Upper lobe of left lung (tissue), 6 donors: ENCODE results near the gene LAMTOR2. TPM values are rescaled to one million over a fixed set of nuclear protein-coding genes. Genes with fewer than 3 reads are reported as not detected.

Experiments used
- ATAC-seq, 2 donors: fragments of 200-7000 bp; cut with Tn5 transposase; one replicate each; pipeline ENCODE4 v1.9.1; 2022; ENCODE audit warnings: mild to moderate bottlenecking in 2 of 2, moderate library complexity in 2 of 2; ENCODE audit not compliant: low FRiP score in 2 of 2
- DNase-seq, 2 donors: peaks; one replicate each; pipeline ENCODE4 v3.0.0-alpha.2; 2019 to 2020
- H3K27ac ChIP-seq, 4 donors: fragments of 200-600 bp; sonication (generic); one replicate each; pipeline ENCODE4 v1.5.1; 2016 to 2019
- H3K27me3 ChIP-seq, 4 donors: fragments of 200-600 bp; sonication (generic); one replicate each; pipeline ENCODE4 v1.5.1; 2017 to 2019
- H3K36me3 ChIP-seq, 4 donors: fragments of 200-600 bp; sonication (generic); one replicate each; pipeline ENCODE4 v1.5.1; 2016 to 2019
- H3K4me1 ChIP-seq, 4 donors: fragments of 200-600 bp; sonication (generic); one replicate each; pipeline ENCODE4 v1.5.1; 2018 to 2019
- H3K4me3 ChIP-seq, 4 donors: fragments of 200-600 bp; sonication (generic); one replicate each; pipeline ENCODE4 v1.5.1; 2017 to 2019; ENCODE audit warnings: mild to moderate bottlenecking in 2 of 4, moderate library complexity in 1 of 4
- H3K9me3 ChIP-seq, 4 donors: fragments of 200-600 bp; sonication (generic); one replicate each; pipeline ENCODE4 v1.5.1; 2018 to 2019
- EP300 ChIP-seq, 4 donors: sonication (generic); formaldehyde crosslinking; IDR thresholded peaks; one replicate each; pipeline ENCODE4 v1.5.1; 2017; ENCODE audit warnings: antibody characterized with exemption in 4 of 4, control low read depth in 2 of 4
- POLR2A ChIP-seq, 4 donors: fragments of 450-650 bp; IDR thresholded peaks; one replicate each; pipeline ENCODE4 v1.5.1; 2016 to 2017; ENCODE audit warnings: antibody characterized with exemption in 4 of 4, mild to moderate bottlenecking in 2 of 4
- POLR2AphosphoS5 ChIP-seq, 2 donors: sonication (generic); formaldehyde crosslinking; IDR thresholded peaks; one replicate each; pipeline ENCODE4 v1.5.1; 2017; ENCODE audit warnings: antibody characterized with exemption in 2 of 2
- WGBS, 2 donors: methylation state at CpG; one replicate each; pipeline ENCODE4 v1.1.5; 2017 to 2018; 5-methylcytosine and 5-hydroxymethylcytosine counted together
- total RNA-seq, 6 donors: library from RNA; depleted of rRNA in 4 of 6; stranded (reverse); fragments of >200 nt in 4 of 6; gene quantifications; one replicate each; pipeline versions ENCODE4 v1.1.0 to v1.2.1, GENCODE V29; 2016 to 2021
- TF ChIP-seq, protein P1 (sequence below), 6 experiments: fragments of 450-650 bp in 4 of 6; fragments of 200-600 bp in 2 of 6; sonication (generic) in 2 of 6; IDR thresholded peaks; one replicate each; pipeline ENCODE4 v1.5.1; 2016 to 2019; ENCODE audit warnings: antibody characterized with exemption in 6 of 6
- donor health status: DM: no; HTN: no; CAD: no; lungs with moderate emphysema.
- donor health status: DM: no; HTN: yes; CAD: no; lungs with severe emphysema.

LAMTOR2 gene
- total RNA-seq, 6 donors from 2014 or later = 35.6 to 84.5 (median 68.8) TPM

DNA sequence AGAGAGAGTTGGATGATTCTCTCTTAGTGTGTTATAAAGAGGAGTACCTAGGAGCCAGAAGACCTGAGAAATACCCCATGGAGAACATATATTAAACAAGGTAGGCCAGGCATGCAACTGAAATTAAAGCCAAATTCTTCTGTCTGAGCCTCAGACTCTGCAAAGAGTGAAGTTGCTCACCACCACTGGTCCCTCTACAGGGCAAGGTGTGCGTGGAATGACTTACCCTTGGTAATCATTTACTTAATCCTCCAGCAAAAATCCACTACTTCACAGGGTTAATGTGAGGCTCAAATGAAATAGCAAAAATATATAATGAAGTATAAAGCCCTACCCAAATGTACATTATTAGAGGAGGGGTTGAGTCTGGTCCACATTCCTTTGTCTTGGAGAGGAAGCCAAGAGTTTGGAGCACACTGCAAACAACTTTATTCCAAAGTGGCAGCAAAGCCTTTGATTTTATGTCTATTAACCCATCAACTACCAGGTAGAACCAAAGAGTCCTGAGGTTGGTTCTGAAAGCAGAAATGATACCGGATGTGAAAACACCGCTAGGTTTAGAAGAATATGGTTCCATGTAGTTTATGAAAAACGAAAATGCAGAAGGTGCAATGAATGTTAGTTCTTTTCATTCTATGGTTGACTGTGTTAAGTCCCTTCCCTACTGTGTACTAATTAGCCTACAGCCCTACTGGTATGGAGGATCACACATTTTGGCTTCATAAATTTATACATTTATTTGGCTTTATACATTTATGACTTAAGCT, 42.3 kb upstream of the LAMTOR2 start:
- Histone ChIP-seq H3K27me3 (no peaks in the 10 kb centered on the region), H3K36me3 (peaks cover 22 to 92% (median 69%) of the 10 kb centered on the region in 4 donors), H3K4me3 (no peak overlapping the region), H3K27ac (peak overlapping the region in 2 of 4 donors; percentile 12 to 55), H3K4me1 (peaks cover 0 to 13% (median 6%) of the 10 kb centered on the region in 4 donors), H3K9me3 (no peaks in the 10 kb centered on the region)
- no peak for TF ChIP-seq EP300 (IDR thresholded peaks at IDR 0.05)
- TF ChIP-seq, protein P1, sequence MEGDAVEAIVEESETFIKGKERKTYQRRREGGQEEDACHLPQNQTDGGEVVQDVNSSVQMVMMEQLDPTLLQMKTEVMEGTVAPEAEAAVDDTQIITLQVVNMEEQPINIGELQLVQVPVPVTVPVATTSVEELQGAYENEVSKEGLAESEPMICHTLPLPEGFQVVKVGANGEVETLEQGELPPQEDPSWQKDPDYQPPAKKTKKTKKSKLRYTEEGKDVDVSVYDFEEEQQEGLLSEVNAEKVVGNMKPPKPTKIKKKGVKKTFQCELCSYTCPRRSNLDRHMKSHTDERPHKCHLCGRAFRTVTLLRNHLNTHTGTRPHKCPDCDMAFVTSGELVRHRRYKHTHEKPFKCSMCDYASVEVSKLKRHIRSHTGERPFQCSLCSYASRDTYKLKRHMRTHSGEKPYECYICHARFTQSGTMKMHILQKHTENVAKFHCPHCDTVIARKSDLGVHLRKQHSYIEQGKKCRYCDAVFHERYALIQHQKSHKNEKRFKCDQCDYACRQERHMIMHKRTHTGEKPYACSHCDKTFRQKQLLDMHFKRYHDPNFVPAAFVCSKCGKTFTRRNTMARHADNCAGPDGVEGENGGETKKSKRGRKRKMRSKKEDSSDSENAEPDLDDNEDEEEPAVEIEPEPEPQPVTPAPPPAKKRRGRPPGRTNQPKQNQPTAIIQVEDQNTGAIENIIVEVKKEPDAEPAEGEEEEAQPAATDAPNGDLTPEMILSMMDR (IDR thresholded peaks at IDR 0.05) = no peak
- no peak for TF ChIP-seq POLR2AphosphoS5 (IDR thresholded peaks at IDR 0.05)
- no peak for TF ChIP-seq POLR2A (IDR thresholded peaks at IDR 0.05)
- ATAC-seq (peak in 1 of 2 donors; percentile 42), DNase-seq (no peak)
- 58 to 80% methylated on average over 4 of the region's 4 CpGs for WGBS, 2 donors

DNA sequence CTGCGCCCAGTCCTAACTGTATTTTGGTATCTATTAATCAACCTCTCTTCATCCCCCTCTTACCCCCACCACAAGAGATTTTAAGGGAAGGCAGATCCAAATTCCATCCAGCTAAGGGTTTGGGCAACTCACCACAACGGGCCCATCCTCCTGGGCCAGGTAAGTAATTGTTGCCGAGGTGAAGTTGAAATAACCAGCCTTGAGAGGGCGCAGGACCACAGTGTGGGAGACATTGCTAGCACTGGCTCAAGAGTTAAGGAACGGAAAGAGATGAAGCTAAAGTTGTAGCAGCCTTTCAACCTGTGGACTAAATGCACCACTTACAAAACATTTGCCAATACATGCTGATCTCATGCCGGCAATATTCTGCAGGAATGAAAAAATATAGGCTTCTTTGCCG, 39.8 kb upstream of the LAMTOR2 start:
- no peak overlapping the region for H3K27ac ChIP-seq
- no peaks in the 10 kb centered on the region for H3K9me3 ChIP-seq
- H3K36me3 ChIP-seq = peaks cover 20 to 96% (median 66%) of the 10 kb centered on the region in 4 donors
- ATAC-seq (no peak), DNase-seq (no peak)
- TF ChIP-seq EP300 (IDR thresholded peaks at IDR 0.05) = no peak
- TF ChIP-seq, protein P1 (IDR thresholded peaks at IDR 0.05) = no peak
- no peak for TF ChIP-seq POLR2A (IDR thresholded peaks at IDR 0.05)
- no peak for TF ChIP-seq POLR2AphosphoS5 (IDR thresholded peaks at IDR 0.05)
- H3K27me3 ChIP-seq = no peaks in the 10 kb centered on the region
- H3K4me1 ChIP-seq = peaks cover 10 to 25% (median 16%) of the 10 kb centered on the region in 4 donors
- no peak overlapping the region for H3K4me3 ChIP-seq
- 81 to 90% methylated on average over 7 of the region's 7 CpGs for WGBS, 2 donors

DNA sequence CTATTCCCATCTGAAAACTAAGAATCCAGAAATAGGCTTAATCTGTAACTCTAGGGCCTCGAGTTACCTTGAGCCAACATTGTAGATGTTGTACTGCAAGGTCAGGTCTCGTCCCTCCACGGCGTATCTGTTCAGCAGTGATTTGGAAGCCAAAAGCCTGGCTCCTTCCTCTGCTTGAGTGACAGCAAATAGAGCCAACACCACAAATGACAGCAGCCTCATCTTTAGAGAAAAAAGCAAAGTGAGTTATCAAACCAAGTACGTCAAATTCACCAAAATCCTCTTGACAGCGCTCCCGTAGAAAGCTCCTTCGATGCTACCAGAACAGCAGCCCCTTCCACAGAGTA, 34.7 kb upstream of the LAMTOR2 start:
- WGBS, 2 donors = 26 to 48% methylated on average over 8 of the region's 8 CpGs
- ATAC-seq (no peak), DNase-seq (no peak)
- peak overlapping the region; percentile 89 to 91 (median 90) for H3K27ac ChIP-seq
- TF ChIP-seq POLR2A (IDR thresholded peaks at IDR 0.05) (no peak), POLR2AphosphoS5 (IDR thresholded peaks at IDR 0.05) (no peak), EP300 (IDR thresholded peaks at IDR 0.05) (no peak)
- TF ChIP-seq, protein P1 (IDR thresholded peaks at IDR 0.05) = no peak
- peaks cover 12 to 25% (median 19%) of the 10 kb centered on the region in 4 donors for H3K4me1 ChIP-seq
- peak overlapping the region; percentile 46 to 97 (median 70) for H3K4me3 ChIP-seq
- peaks cover 3 to 46% (median 23%) of the 10 kb centered on the region in 4 donors for H3K36me3 ChIP-seq
- no peaks in the 10 kb centered on the region for H3K9me3 ChIP-seq
- no peaks in the 10 kb centered on the region for H3K27me3 ChIP-seq

DNA sequence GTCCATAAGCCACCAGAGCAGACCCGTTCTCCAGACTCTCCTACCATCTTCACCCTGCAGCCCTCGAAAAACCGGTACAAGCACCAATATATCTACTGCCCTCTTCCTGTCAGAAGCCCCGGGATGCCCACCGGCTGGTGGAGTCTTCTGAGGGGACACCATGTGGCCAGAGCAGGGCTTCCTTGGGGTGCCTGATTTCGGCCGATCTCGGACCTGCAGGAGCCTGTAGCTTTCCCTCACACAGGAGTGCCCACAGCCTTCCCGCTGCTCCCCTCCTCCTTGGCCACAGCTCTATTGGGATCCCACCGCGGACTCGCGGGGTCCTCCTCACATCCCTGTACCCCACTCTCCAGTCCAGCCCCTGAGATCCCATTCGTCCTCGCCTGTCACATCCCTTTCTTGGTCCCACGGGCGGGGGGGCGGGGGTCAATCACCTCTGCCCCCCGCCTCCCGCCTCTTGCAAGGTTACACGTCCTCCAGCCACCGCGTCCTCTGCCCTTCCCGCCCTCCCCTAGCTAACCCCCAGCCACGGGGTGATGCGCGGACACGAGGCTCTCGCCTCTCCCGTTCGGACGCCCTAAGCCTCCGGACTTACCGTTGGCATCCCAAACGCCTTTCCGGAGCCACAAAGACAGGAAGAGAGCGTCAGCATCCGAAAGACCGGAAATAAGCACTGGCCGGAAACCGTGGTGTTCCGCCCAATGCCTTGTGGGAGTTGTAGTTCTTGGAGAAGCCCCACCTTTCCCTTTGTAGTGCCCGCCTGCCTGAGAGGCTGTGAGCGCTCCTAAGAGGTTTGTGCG, 34.1 kb upstream of the LAMTOR2 start, which contains the start of gene SSR2:
Gene SSR2 (minus strand): TSS at position 659 of the 800 bp plus-strand sequence. CDS start 784 bp downstream, outside the sequence.
- TF ChIP-seq POLR2AphosphoS5 (IDR thresholded peaks at IDR 0.05) (peak; percentile 90 to 95), POLR2A (IDR thresholded peaks at IDR 0.05) (peak in 3 of 4 donors; percentile 14 to 70 (median 18)), EP300 (IDR thresholded peaks at IDR 0.05) (peak in 1 of 4 donors; percentile 31)
- TF ChIP-seq, protein P1 (IDR thresholded peaks at IDR 0.05) = no peak
- peak; percentile 84 to 93 for DNase-seq
- H3K36me3 ChIP-seq = peaks cover 3 to 44% (median 20%) of the 10 kb centered on the region in 4 donors
- 0% methylated on average over 15 to 29 of the region's 45 CpGs for WGBS, 2 donors
- H3K9me3 ChIP-seq = no peaks in the 10 kb centered on the region
- peaks cover 12 to 25% (median 19%) of the 10 kb centered on the region in 4 donors for H3K4me1 ChIP-seq
- peak within 1 kb of the TSS; percentile 46 to 97 (median 70) for H3K4me3 ChIP-seq
- H3K27me3 ChIP-seq = no peaks in the 10 kb centered on the region
- peak; percentile 95 to 99 for ATAC-seq
- H3K27ac ChIP-seq = peak within 1 kb of the TSS; percentile 89 to 91 (median 90)
